Measurements from ENCODE around the gene PNPLA2.

Gene PNPLA2

GRCh38 chr11:771617-772204 lies 47.0 kb upstream of the PNPLA2 start:
- H3K27ac ChIP-seq (ENCODE audit: low read depth, low read length, poor library complexity, severe bottlenecking), result no peak overlapping the region
- H3K4me2 ChIP-seq (ENCODE audit: low read length), result no peak overlapping the region
- H3K9me2 ChIP-seq (ENCODE audit: low read depth, low read length), result no peaks in the 10 kb centered on the region
- peaks cover 16% of the 10 kb centered on the region for H3K4me1 ChIP-seq (ENCODE audit: insufficient read depth, low read length, severe bottlenecking)
- no peak overlapping the region for H3K9ac ChIP-seq (ENCODE audit: low read length)
- no peaks in the 10 kb centered on the region for H4K20me1 ChIP-seq (ENCODE audit: insufficient read depth, low read length)
- H2AFZ ChIP-seq (ENCODE audit: low read length), result no peak overlapping the region
- no peaks in the 10 kb centered on the region for H3K9me3 ChIP-seq (ENCODE audit: low read length)
- TF ChIP-seq CTCF (IDR thresholded peaks at IDR 0.05; ENCODE audit: low read length), result no peak
- no peak for TF ChIP-seq EZH2 (IDR thresholded peaks at IDR 0.05; ENCODE audit: borderline replicate concordance, low read length)
- H3K36me3 ChIP-seq (ENCODE audit: insufficient read depth, low read length), result peaks cover 58% of the 10 kb centered on the region
- H3F3A ChIP-seq (ENCODE audit: insufficient read depth, low read length), result no peaks in the 10 kb centered on the region
- peaks cover 19% of the 10 kb centered on the region for H3K79me2 ChIP-seq (ENCODE audit: insufficient read depth, low read length)
- no peaks in the 10 kb centered on the region for H3K27me3 ChIP-seq (ENCODE audit: insufficient read depth, low read length)
- H3K4me3 ChIP-seq (ENCODE audit: low read depth, low read length, poor library complexity, severe bottlenecking), result no peak overlapping the region

- no peak overlapping the region for H2AFZ ChIP-seq (ENCODE audit: low read length)
- no peak overlapping the region for H3K27ac ChIP-seq (ENCODE audit: low read depth, low read length, poor library complexity, severe bottlenecking)
- H4K20me1 ChIP-seq (ENCODE audit: insufficient read depth, low read length), result no peaks in the 10 kb centered on the region
- no peaks in the 10 kb centered on the region for H3K27me3 ChIP-seq (ENCODE audit: insufficient read depth, low read length)
- peaks cover 16% of the 10 kb centered on the region for H3K4me1 ChIP-seq (ENCODE audit: insufficient read depth, low read length, severe bottlenecking)
- H3K9me3 ChIP-seq (ENCODE audit: low read length), result no peaks in the 10 kb centered on the region
- no peak overlapping the region for H3K4me2 ChIP-seq (ENCODE audit: low read length)
- H3K36me3 ChIP-seq (ENCODE audit: insufficient read depth, low read length), result peaks cover 49% of the 10 kb centered on the region
- H3K79me2 ChIP-seq (ENCODE audit: insufficient read depth, low read length), result peaks cover 19% of the 10 kb centered on the region
- no peak overlapping the region for H3K9ac ChIP-seq (ENCODE audit: low read length)
- no peaks in the 10 kb centered on the region for H3K9me2 ChIP-seq (ENCODE audit: low read depth, low read length)
- TF ChIP-seq EZH2 (IDR thresholded peaks at IDR 0.05; ENCODE audit: borderline replicate concordance, low read length) (no peak), CTCF (IDR thresholded peaks at IDR 0.05; ENCODE audit: low read length) (no peak)
- H3F3A ChIP-seq (ENCODE audit: insufficient read depth, low read length), result no peaks in the 10 kb centered on the region
- H3K4me3 ChIP-seq (ENCODE audit: low read depth, low read length, poor library complexity, severe bottlenecking), result no peak overlapping the region
Observed at GRCh38 chr11:772429-773390, 46.0 kb upstream of the PNPLA2 start.

- H3K79me2 ChIP-seq (ENCODE audit: insufficient read depth, low read length), result peaks cover 19% of the 10 kb centered on the region
- H3F3A ChIP-seq (ENCODE audit: insufficient read depth, low read length), result no peaks in the 10 kb centered on the region
- H3K4me1 ChIP-seq (ENCODE audit: insufficient read depth, low read length, severe bottlenecking), result peaks cover 22% of the 10 kb centered on the region
- H3K36me3 ChIP-seq (ENCODE audit: insufficient read depth, low read length), result peaks cover 49% of the 10 kb centered on the region
- H4K20me1 ChIP-seq (ENCODE audit: insufficient read depth, low read length), result no peaks in the 10 kb centered on the region
- no peaks in the 10 kb centered on the region for H3K9me3 ChIP-seq (ENCODE audit: low read length)
- no peak overlapping the region for H3K4me2 ChIP-seq (ENCODE audit: low read length)
- no peak overlapping the region for H2AFZ ChIP-seq (ENCODE audit: low read length)
- H3K27me3 ChIP-seq (ENCODE audit: insufficient read depth, low read length), result no peaks in the 10 kb centered on the region
- H3K9ac ChIP-seq (ENCODE audit: low read length), result no peak overlapping the region
- H3K9me2 ChIP-seq (ENCODE audit: low read depth, low read length), result no peaks in the 10 kb centered on the region
- H3K27ac ChIP-seq (ENCODE audit: low read depth, low read length, poor library complexity, severe bottlenecking), result no peak overlapping the region
- H3K4me3 ChIP-seq (ENCODE audit: low read depth, low read length, poor library complexity, severe bottlenecking), result no peak overlapping the region
- TF ChIP-seq EZH2 (IDR thresholded peaks at IDR 0.05; ENCODE audit: borderline replicate concordance, low read length), result no peak
- TF ChIP-seq CTCF (IDR thresholded peaks at IDR 0.05; ENCODE audit: low read length), result no peak
Observed at GRCh38 chr11:773425-773824, 45.3 kb upstream of the PNPLA2 start.
